Activated CD4-positive, alpha-beta T cell treated with anti-CD3 and anti-CD28 coated beads, Interleukin-2, amount 50 U/mL, for 24 hours (primary cell): ENCODE results near the gene FLRT1.

ENCODE experiments used
- DNase-seq, 2 donors: peaks; one replicate each; pipeline ENCODE4 v3.0.0-alpha.2; 2020; ENCODE audit warnings: low read depth in 1 of 2, low spot score in 1 of 2

The FLRT1 gene

GRCh38 chr11:64064374-64065140 is 28.8 kb downstream of the FLRT1 start:
- DNase-seq = no peak

- no peak for DNase-seq
These were observed 29.4 kb downstream of the FLRT1 start for GRCh38 chr11:64065141-64065465.

- no peak for DNase-seq
These were observed 30.0 kb downstream of the FLRT1 start for GRCh38 chr11:64065712-64066111.

- DNase-seq = no peak
These were observed 31.7 kb downstream of the FLRT1 start for GRCh38 chr11:64067230-64067993.

- DNase-seq = no peak
These were observed 33.1 kb downstream of the FLRT1 start for GRCh38 chr11:64068705-64069400.

GRCh38 chr11:64069401-64070313 is 33.9 kb downstream of the FLRT1 start:
- DNase-seq = no peak

GRCh38 chr11:64070314-64070681 is 34.6 kb downstream of the FLRT1 start:
- no peak for DNase-seq

GRCh38 chr11:64071849-64072248 is 36.1 kb downstream of the FLRT1 start:
- no peak for DNase-seq

GRCh38 chr11:64072403-64072802 is 36.7 kb downstream of the FLRT1 start:
- no peak for DNase-seq

- no peak for DNase-seq
These were observed 37.1 kb downstream of the FLRT1 start for GRCh38 chr11:64072871-64073270.

- DNase-seq = no peak
These were observed 37.8 kb downstream of the FLRT1 start for GRCh38 chr11:64073542-64073941.

- DNase-seq = no peak
These were observed 38.5 kb downstream of the FLRT1 start for GRCh38 chr11:64074239-64074638.

GRCh38 chr11:64076758-64077157 is 41.0 kb downstream of the FLRT1 start:
- DNase-seq = no peak

- no peak for DNase-seq
These were observed 41.9 kb downstream of the FLRT1 start for GRCh38 chr11:64077607-64078006.

GRCh38 chr11:64078284-64078683 is 42.6 kb downstream of the FLRT1 start:
- DNase-seq = no peak

- no peak for DNase-seq
These were observed 43.2 kb downstream of the FLRT1 start for GRCh38 chr11:64078905-64079304.

GRCh38 chr11:64080390-64080789 is 44.7 kb downstream of the FLRT1 start:
- no peak for DNase-seq

GRCh38 chr11:64081745-64082442 is 46.2 kb downstream of the FLRT1 start:
- no peak for DNase-seq

- no peak for DNase-seq
These were observed 47.8 kb downstream of the FLRT1 start for GRCh38 chr11:64083398-64084080.
